ENCODE measurements around the gene RLBP1.

RLBP1 gene

DNA sequence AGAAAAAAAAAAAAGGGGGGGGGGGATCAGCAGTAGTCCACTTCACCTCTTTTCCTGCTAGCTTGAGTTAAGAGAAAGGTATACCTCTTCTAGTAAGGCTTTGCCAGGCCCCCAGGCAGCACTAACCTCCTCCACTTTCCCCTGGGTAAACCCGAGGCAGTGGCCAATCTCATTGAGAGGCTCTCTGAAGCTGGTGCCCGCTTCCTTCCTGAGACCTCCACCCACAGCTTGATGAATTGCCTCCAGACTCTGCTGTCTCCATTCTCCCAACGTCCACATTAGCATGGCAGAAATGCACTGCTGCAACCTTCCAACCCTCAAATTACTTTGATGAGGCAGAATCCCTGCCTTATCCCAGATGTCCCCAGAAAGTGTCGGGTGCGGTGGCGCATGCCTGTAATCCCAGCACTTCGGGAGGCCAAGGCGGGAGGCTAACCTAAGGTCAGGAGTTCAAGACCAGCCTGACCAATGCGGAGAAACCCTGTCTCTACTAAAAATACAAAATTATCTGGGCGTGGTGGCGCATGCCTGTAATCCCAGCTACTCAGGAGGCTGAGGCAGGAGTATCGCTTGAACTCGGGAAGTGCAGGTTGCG lies 15.3 kb downstream of the RLBP1 start:
- no peak for DNase-seq

DNA sequence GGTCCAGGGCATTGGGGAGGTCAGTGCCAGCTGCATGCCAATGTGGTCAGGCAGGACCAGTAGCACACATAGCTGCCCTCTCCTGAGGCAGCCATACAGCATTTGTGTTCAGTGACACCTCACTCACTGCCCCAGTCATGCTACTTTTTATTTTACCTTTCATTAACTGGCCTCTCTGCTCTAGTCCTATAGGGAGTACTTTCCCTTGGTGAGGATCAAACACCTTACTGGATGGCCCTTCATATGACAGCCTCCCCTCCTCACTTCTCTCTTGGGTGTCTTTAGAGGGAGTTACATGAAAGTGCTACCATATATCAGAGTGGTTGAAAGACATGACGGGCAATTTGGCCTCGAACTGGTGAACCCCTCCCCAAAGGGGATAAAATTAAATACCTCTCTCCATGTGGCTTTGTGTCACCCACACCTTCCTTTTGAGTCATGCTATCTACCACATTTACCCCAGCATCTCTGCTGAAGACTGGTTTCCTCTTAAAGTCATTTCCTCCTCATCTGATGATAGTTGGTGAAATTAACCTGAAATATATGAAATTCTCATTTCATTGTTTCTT lies 17.6 kb downstream of the RLBP1 start:
- DNase-seq, result no peak

DNA sequence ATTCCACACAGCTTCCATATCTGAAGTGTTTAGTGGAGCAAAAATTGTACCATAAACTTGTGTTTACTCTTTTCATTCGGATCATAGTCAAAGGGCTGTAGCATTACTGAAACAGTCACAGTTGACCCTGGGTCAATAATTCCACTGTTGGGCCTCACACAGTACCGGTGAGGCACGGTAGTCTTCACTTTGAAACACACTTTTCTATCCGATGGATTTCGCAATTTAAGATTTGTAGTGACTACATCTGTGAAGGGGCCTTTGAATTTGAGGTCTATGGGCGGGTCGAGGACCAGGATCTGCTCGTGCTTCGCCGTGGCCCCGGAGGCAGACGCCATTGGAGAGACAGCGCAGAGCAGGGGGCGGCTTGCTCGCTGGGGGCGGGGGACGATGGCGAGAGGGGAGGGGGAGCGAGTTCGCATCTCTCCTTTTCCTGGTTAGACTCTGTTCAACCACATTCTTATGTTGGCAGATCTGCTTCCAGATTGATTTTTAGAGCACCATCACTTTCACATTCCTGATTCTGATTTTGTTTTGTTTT lies 19.8 kb downstream of the RLBP1 start:
- no peak for DNase-seq

DNA sequence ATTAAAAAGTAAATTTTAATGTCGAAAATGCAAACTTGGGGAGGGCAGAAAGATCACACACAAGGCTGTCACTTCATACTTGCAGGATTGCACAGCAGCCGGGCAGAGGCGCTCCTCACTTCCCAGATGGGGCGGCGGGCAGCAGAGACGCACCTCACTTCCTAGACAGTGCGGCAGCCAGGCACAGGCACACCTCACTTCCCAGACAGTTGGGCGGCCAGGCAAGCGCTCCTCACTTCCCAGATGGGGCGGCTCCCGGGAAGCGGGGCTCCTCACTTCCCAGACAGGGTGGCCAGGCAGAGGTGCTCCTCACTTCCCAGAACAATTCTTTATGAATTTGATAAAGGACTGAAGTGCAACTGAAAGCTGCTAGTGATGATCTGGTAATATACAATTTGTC lies 21.2 kb downstream of the RLBP1 start:
- no peak for DNase-seq

DNA sequence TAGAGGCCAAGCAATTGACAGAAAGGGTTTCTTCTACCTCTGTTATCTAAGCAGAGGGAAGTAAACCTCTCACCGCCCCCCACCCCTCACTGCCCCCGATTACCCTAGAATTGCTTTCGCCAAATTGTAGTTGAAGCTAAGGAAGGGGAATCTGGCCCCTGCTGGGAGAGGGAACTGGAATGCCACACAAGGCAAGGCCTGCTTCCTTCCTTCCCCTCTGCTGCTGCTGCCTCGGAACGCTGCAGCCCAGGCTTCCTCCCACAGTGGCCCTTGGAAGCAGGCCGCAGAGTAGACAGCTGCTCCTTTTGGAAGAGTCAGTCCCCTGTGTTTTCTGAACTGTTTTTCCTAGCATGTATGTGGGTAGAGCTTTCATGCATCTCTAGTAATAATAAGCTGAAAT lies 21.6 kb downstream of the RLBP1 start:
- DNase-seq, result no peak

DNA sequence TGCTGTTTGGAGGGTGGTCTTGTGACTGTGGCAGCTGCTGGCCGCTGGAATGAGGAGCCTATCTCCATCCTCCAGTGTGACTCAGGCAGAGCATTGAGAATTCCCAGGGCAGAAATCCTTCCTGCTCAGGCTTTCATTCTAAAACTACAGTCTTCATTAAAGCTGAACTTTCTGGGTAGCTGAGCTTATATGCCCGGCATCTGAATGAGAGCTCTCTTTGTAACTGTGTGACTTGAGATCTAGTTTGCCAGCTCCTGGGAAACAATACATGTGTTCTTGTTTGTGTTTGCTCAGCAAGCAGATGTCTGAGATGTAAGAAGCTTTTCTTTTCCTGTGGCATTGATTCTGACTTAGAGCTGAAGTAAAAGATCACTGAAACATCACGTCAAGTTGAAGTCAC lies 22.4 kb downstream of the RLBP1 start:
- DNase-seq, result peak; percentile 7

DNA sequence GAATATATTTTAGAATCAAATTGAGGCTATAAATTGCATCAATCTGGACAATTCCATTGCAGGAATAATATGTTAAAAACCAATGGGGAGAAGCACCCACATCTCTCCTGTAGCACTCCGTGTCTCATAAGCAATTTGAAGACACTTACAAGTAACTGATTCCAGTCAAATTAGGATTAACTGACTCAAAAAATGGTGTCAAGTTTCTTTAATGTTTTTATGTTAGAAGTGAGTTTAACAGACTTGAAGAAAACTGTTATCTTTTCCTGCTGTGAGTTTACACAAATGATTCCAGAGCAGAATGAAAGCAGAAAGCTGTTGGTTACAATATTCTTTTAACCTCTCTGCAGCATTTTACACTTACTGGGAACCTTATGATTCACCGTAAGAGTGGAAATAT lies 23.2 kb downstream of the RLBP1 start:
- DNase-seq, result no peak

DNA sequence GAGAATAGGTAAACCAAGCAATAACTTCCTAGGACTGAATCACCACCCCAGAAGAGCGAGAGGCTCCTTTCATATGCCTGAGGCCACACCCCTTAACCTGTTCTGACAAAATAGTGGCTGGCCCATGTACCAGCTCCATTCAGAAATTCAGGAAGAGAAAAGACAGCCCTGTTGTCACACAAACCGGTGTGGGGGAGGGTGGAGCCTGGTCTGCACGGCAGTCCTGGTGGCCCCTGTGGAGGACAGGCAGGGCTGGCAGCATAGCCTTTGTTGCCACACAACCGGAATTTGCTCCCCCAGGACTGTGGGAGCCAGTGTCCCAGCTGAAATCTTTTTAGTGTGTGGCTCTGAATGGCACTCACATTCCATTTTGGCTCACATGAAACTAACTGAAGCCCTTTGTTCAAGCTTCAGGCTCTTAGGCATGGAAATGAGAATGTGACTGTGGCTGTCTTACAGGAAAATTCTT lies 23.8 kb downstream of the RLBP1 start:
- DNase-seq, result peak; percentile 27

DNA sequence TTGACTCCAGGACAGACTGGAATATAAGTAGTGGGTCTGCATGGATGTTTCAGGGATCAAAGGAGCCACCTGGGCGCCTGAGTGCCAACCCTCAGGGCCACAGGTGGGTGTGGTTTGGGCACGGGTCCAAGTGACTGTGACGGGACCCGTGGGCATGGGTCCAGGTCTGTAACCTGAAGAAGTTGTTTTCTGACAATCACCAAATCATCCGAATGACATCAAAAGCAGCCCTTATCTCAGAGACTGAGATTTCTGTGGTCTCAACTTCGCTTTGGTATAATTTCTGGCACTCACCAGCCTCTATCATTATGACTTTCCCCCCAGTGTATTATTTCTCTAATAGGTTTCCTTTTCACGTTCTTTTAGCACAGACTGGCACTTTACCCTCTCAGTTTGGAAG lies 24.4 kb downstream of the RLBP1 start:
- DNase-seq, result peak; percentile 54

DNA sequence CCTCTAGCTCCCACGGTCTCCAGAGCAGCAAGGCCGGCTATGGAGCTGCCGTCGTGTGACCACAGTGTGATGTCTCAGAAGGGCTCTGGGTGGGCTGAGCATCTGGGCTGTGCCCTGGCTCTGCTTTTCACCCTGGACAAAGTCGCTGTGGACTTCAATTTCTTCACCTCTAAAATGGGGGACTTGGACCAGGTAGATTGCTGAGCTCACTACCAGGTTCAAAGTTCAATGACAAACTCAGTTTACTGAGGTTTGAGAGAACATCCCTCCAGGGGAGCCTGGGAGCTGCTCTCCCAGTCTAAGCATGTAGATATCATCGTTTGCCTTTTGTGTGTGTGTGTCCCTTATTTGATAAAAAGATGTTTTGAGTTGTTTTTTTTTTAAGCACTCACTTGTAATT lies 25.1 kb downstream of the RLBP1 start:
- no peak for DNase-seq

DNA sequence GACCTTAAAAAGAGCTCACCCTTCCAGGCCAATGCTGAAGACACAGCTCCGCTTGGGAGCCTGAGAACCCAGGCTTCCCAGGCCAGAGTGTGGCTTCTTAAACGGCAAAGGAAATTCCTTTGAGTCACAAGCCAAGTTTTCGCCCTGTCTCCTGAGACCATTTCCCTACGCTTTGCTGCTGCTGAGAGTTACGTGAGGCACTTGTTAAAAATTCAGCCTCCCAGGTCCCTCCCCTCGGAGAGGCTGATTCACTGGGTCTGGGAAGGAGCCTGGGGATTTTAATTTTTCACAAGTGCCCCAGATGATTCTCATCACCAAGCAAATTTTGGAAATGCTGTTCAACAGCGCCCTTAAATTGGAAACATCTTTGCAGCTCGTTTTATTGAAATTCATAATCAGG lies 25.5 kb downstream of the RLBP1 start:
- DNase-seq, result no peak

DNA sequence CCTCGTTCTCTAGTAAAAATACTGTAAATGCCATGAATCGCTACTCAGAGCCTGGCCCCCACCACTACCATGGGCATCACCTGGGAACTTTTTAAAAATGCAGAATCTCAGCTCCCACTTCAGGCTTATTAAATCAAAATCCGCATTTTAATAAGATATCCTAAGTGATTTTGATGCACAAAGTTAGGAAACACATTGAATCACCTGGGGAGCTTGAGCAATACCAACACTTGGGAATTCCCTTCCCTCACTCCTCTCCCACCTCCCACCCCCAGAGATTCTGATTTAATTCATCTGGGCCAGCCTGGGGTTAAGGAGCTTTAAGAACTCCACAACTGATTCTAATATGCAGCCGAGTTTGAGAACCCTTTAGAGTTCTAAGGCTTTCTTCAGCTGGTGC lies 26.8 kb downstream of the RLBP1 start:
- no peak for DNase-seq

DNA sequence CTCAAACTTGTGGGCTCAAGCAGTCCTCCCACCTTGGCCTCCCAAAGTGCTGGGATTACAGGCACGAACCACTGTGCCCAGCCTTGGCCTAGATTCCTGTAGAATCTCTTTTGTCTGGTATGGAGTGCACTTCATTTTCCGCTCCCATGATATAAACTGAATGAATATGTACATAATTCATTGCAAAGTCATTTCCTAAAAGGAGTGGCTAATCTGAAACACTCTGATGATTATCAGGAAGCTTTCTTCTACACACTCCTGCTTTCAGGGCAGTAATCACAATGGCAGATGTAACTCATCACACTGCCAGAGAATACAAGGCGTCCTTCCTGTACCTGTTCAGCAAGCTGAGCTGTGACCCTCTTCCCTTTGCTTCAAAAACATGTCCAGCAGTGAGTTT lies 28.6 kb downstream of the RLBP1 start:
- no peak for DNase-seq

DNA sequence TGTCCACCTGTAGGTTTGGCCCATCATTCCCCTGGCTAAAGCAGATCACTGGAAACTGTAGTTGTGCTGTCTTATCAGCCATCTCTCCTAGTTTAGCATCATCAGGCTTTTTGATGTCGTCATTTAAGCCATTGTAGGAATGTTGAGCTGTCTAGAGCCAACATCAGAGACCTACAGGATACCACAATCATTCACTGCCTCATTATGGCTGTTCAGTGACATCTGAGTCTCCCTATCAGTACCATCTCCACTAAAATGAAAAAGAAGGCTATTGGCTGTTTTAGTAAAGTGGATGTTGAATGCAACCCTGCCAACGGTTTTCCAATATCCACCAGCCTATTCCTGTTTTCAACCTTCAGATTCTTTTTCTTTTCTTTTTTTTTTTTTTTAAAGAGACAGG lies 29.2 kb downstream of the RLBP1 start:
- no peak for DNase-seq

DNA sequence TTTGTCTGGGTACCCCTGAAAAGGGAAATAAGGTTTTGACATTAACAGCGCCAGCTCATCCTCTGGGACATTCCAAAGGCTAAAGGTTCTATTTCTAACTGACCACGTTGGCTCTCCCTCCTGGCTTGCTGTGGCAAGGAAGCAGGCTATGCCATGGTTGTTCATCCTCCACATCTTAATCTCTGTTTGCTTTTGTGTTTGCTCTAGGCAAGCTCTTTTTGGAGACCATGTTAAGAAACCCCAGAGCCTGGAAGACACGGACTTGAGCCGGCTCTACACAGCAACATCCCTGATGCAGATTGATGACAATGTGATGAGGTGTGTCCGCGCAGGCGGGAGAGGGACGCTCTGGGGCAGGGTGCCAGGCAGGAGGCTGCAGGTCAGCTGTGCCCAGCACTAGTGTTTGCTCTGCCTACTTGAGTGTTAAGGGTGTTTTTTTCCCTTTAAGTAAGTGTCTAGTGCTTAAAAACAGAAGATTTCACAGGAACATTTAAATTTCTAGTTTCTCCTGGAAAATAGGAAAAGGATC lies 33.3 kb downstream of the RLBP1 start:
- DNase-seq, result peak; percentile 6

DNA sequence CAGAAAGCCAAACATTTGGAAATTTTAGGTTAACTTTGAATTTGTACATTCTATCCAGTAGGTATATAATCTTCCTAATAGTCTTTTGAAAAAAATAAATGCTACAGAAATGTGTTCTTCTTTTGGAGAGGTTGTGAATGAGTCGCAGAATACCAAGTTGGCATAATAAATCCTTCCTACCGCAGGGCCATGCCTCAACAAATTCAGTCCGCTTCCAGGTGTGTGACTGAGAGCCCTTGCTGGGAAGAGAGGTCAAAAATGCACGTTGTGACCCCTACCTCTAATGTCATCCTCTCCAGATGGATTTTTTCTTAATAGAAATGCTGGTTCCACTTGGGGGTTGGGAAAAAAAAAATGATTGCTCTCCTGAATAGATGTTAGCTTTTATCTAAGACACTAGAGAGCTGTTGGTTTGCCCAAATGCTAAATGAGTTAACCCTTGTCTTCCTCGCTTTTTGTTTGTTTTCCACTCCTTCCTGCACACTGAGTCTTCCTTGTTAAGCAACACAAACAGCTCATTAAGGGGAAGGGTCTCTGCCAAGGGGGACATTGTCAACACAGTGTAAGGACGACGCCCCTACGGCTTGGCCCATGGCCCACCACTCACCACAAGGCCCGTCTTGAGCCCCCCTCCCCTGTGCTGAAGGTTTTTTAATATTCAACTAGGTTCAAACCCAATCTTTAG lies 33.9 kb downstream of the RLBP1 start:
- peak; percentile 49 for DNase-seq

DNA sequence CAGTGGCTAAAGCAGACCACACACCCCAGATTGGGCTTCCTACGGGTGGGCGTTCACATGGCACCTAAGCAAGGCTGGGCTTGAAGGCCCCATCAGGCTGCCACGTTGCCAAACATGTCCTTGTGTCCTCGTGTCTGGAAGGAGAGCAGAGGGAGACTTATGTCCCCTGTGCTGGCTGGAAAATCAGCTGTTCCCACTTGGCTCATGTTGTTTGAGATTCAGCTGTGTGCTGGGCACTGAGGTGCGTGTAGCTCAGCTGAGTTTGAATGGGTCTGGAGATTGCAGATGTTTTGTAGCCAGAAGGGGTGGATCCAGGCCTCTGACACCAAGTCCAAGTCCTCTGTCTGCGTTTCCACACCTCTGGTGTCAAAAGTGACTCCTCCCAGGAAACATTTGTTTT lies 34.6 kb downstream of the RLBP1 start:
- DNase-seq, result no peak

DNA sequence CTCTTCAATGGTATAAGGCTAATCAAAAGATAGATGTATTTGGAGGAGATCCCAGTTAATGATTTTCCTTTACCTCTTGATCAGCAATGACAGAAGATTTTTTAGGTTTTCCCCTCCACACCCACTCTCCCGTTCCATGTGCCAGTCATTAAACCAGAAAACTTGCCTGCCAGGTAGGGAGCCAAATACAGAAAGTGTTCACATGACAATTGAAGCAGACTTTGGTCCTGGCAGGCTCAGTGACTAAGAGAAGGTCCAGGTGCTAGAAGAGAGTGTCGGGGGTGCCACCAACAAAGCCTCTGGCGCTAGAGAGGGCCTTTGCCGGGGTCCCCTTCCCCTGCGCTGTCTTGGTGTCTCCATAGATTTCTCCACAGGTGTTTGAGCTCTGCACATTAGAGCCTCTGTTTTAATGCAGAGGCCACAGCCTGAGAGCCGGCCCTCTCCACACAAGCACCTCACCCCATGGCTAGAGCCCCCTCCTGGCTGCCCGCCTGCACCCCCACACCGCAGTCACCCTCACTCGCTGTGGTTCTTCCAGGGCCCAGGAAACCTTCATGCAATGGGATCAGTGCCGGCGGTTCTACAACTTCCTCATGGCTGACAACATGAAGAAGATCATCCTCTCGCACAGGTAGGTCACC lies 36.4 kb downstream of the RLBP1 start:
- DNase-seq, result no peak

DNA sequence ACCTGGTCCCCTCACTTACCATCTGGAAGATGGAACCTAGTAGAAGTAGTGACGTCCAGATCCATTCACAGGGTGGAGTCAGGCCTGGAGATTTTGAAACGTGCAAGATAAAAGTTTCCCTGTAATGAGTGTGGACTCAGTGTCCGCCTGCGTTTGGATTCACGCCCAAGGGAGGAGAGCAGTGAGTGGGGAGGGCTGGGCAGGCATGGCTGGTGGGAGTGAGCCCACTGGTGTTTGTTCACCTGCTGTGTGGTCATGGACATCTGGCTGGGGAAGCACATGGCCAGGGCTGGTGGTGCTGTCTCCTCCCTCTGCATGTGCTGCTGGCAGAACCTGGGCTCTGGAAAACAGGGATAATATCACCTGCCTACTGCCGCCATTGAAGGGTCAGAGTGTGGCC lies 37.0 kb downstream of the RLBP1 start:
- DNase-seq, result no peak

DNA sequence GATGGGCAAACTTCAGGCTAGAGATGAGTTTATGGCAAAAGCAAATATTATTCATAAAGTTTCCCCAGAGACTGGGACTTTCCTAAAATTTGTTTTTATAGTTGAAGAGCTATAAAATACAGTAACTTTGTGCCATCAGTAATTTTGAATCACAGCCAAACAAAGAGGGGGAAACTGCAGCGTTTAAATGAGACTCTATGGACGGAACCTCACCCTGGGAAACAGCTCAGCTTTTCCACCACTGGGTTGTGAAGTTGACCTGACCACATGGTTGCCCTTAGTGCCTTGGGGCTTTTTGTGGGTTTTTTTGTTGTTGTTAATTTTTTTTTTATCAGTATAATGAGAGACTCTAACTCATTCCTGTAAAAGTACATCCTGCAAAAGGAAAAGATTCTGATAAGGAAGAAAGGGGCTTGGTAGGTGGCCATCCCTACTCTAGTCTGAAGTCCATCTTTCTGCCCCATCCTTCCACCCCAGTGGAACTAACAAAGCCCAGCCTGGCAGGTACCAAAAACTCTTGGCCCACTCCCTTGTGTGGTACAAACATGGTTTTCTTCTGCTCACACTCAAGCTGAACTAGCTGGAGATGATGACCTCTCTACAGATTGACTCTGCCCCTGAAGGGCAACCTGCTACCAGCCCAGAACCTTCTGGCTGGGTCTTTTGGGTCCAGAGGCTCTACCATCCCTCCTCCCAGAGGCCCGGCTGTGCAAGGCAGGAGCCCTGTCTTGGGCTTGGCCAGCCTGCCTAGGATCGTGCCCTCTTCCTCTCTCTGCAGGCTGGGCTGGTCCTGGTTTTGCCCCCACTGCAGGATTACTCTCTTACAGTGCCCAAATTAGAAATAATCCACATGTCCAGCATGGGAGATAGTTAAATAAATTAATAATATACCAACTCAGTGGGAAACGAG lies 41.2 kb downstream of the RLBP1 start:
- DNase-seq, result no peak

DNA sequence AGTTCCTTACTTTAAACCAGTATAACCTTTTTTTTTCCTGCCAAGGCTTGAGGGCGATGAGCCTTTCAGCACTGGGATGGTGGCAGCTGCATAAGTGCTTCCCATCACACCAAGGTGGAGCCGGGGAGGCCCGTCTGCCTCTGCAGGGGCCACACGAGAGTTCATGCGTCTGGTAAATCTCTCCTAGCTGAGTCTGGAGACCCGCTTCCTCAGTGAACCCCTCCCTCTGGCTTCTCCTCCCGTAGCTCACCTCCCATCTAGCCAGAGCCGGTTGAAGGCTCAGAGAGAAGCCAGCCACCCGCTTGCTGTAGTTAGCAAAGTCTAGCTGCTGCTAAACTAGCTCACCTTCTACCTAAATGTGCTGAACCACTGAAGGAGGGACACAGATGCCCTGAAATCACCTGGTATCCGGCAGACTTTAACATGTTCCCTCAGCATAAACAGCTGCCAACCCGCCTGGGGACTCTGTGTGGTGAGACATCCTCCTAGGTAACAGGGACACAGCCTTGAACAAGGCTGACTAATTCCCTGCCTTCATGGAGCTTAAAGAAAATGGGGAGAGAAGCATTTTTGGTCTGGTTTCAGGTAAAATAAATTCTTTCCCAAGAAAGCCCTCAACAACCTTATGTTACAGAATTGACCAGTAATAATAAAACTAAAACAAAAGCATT lies 42.9 kb downstream of the RLBP1 start:
- no peak for DNase-seq
